CD4-positive, alpha-beta T cell treated with Interleukin-2 at 100 ng/mL for 4 hours (primary cell): ENCODE results near the gene OSBPL2.

Source experiments
- DNase-seq: peaks from one replicate; pipeline ENCODE4 v3.0.0-alpha.2; 2020; ENCODE audit warnings: low spot score

OSBPL2 gene

GRCh38 chr20:62235777-62236157 is 2.6 kb upstream of the OSBPL2 start:
- no peak for DNase-seq

GRCh38 chr20:62236200-62236599 is 2.1 kb upstream of the OSBPL2 start:
- DNase-seq, result no peak

GRCh38 chr20:62236766-62237513 is 1.4 kb upstream of the OSBPL2 start:
- no peak for DNase-seq

GRCh38 chr20:62237514-62237800 is 864 bp upstream of the OSBPL2 start:
- no peak for DNase-seq

GRCh38 chr20:62238569-62239277 is 402 bp downstream of the OSBPL2 start:
- no peak for DNase-seq

- no peak for DNase-seq
These were observed 1.1 kb downstream of the OSBPL2 start for GRCh38 chr20:62239278-62239879.

GRCh38 chr20:62240020-62240685 is 1.8 kb downstream of the OSBPL2 start:
- DNase-seq, result no peak

GRCh38 chr20:62241506-62241905 is 3.2 kb downstream of the OSBPL2 start:
- DNase-seq, result no peak

GRCh38 chr20:62242176-62242575 is 3.9 kb downstream of the OSBPL2 start:
- DNase-seq, result no peak

- no peak for DNase-seq
These were observed 4.8 kb downstream of the OSBPL2 start for GRCh38 chr20:62243106-62243505.

GRCh38 chr20:62243906-62244515 is 5.7 kb downstream of the OSBPL2 start:
- DNase-seq, result no peak

- no peak for DNase-seq
These were observed 6.4 kb downstream of the OSBPL2 start for GRCh38 chr20:62244644-62245108.

GRCh38 chr20:62245911-62246280 is 7.6 kb downstream of the OSBPL2 start:
- no peak for DNase-seq

GRCh38 chr20:62246431-62246830 is 8.1 kb downstream of the OSBPL2 start:
- DNase-seq, result no peak

- DNase-seq, result no peak
These were observed 8.7 kb downstream of the OSBPL2 start for GRCh38 chr20:62246872-62247652.

GRCh38 chr20:62248890-62249560 is 10.7 kb downstream of the OSBPL2 start:
- no peak for DNase-seq

- no peak for DNase-seq
These were observed 14.1 kb downstream of the OSBPL2 start for GRCh38 chr20:62252342-62252966.

GRCh38 chr20:62253398-62253797 is 15.1 kb downstream of the OSBPL2 start:
- no peak for DNase-seq

- no peak for DNase-seq
These were observed 15.9 kb downstream of the OSBPL2 start for GRCh38 chr20:62254021-62254724.

GRCh38 chr20:62255976-62256375 is 17.7 kb downstream of the OSBPL2 start:
- no peak for DNase-seq
